GM18517 (cell line): ENCODE measurements around the gene SRGAP2.
A peak's percentile ranks its signal among the peaks of the same experiment; 100 is the strongest.
"Not testable (repeated sequence)": the region's sequence is repeated elsewhere in the genome, so short reads cannot be mapped to it uniquely, and the experiment has no call there.

Experiments used
- ATAC-seq: cut with Tn5 transposase; IDR thresholded peaks from one replicate; pipeline ENCODE4 v1.9.1; 2021; ENCODE audit warnings: mild to moderate bottlenecking, moderate library complexity; ENCODE audit not compliant: unreplicated experiment

The SRGAP2 gene

DNA sequence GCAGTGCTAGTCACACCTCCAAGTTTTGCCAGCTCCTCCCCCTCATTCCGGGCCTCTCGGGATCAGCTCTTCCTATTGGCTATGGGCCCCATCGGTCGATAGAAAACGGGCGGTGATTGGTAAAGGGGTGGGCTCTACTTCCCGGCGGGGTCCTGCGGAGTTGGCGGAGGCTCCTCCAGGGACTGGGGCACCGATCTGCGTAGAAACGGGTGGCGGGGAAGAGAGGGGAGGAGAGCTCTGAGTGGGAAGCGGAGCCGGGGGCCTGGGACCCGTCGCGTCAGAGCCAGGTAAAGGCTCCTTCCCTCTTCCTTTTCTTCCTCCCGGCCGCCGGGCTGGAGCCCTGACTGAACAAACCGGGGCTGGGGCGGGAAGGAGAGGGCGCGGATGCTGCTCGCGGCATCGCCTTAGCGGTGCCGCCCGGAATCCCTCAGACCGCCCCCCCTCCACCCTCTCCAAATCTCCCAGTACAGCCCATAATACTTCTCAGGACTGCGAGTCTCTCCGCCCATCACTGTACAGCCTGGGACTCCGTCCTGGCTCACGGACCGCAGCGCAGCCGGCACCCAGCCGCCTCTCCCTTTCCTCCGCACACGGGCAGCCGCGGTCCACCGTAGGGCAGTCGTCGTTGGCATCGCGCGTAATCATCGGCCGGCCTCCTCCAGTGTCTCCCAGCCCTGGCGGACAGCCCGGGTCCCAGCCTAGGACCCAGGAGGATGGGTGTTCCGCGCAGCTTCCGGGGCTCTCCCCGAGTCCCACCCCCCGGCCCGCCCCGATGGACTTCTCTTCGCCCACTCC, at the start of gene SRGAP2:
Gene SRGAP2, plus strand, starts transcription at position 178 of the 795 bp plus-strand sequence. CDS start 2,430 bp downstream, outside the sequence.
- not testable (repeated sequence) for ATAC-seq

GRCh38 chr1:206167350-206168029, 35.9 kb upstream of the SRGAP2 start:
- ATAC-seq: not testable (repeated sequence)

GRCh38 chr1:206169794-206170193, 33.5 kb upstream of the SRGAP2 start:
- ATAC-seq: not testable (repeated sequence)

- ATAC-seq: not testable (repeated sequence)
These were observed 30.1 kb upstream of the SRGAP2 start for GRCh38 chr1:206173110-206173719.

DNA sequence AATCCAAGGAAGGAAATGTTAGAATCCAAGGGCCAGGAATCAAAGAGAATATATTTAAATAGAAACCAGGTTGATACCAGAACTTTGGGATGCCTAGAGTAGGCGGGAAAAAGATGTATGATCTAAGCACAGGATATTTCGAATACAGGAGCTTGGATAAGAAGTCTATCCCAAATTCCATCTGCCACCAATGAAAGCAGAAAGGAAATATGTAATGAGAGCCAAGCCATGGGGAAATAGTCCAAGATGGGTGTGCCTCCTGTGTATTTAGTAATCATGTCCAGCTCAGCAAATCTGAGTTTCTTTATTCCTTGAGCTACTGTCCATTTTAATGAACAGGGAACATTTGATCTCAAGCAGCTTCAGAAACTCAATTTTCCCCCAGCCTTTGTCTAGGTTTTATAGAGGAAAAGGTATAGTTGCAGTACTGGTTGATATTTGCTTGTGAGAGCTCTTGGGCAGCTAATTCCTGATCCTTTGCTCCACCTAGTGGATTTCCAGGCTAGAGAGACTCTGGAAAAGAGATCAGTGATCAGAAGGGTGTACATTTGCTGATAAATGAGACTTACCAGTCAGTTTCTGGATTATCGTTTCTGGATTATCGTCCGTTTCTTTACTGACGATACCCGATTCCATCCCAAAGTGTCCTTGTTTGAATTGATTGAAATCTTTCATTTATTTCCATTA, 29.0 kb upstream of the SRGAP2 start:
- ATAC-seq: not testable (repeated sequence)

GRCh38 chr1:206175459-206176113, 27.8 kb upstream of the SRGAP2 start:
- not testable (repeated sequence) for ATAC-seq

DNA sequence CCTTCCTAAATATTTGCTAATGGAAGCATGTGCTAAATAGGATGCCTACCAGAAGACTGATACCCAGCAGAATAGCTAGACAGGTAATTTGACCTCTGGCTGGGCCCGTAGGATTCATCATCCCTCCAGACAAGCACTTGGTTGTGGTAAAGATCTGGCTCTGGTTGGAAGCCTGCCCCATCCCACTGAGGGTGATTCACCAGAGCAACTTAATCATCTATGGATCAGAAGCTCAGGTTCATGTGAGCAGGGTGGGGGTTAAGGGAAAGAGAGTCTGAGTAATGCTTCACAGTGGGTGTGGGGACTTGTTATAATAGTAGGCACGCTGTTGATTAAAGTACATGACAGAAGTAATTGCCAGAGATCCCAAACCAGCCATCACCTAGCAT, 27.2 kb upstream of the SRGAP2 start:
- not testable (repeated sequence) for ATAC-seq

DNA sequence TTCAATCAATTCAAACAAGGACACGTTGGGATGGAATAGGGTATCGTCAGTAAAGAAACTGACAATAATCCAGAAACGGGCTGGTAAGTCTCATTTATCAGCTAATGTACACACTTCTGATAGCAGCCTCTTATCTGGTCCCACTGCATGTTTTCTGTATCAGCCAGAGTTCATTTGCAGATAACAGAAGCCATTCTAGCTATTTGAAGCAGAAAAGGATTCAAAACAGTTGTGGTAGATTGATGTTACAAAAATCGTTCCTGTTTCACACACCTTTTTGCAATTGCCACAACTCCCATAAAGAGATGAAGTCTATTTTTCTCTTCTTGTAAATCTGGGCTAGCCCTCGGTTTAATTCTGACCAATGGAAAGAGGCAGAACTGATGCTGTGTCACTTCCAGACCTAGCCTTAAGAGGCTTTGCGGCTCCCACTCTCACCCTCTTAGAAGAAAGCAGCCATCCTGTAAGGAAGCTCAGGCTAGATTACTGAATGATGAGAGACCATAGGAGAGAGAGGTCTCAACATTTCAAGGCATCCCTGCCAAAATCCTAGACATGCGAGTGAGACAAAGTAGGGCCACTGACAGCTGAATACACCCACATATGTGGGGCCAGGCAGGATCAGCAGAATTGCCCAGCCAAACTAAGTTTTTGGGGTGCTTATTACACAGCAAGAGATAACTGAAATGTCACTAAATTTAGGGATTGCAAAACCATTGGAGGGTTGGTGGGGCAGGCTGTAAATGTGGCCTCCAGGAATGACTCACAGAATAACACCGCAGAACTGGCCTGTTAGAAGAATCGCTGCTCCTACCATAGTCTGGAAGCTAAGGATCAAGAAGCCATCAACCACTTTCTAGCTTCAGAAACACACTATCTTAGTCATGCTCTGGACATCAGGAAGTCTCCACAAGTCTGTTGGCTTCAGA, 25.0 kb upstream of the SRGAP2 start:
- not testable (repeated sequence) for ATAC-seq

GRCh38 chr1:206179666-206180065, 23.7 kb upstream of the SRGAP2 start:
- not testable (repeated sequence) for ATAC-seq

DNA sequence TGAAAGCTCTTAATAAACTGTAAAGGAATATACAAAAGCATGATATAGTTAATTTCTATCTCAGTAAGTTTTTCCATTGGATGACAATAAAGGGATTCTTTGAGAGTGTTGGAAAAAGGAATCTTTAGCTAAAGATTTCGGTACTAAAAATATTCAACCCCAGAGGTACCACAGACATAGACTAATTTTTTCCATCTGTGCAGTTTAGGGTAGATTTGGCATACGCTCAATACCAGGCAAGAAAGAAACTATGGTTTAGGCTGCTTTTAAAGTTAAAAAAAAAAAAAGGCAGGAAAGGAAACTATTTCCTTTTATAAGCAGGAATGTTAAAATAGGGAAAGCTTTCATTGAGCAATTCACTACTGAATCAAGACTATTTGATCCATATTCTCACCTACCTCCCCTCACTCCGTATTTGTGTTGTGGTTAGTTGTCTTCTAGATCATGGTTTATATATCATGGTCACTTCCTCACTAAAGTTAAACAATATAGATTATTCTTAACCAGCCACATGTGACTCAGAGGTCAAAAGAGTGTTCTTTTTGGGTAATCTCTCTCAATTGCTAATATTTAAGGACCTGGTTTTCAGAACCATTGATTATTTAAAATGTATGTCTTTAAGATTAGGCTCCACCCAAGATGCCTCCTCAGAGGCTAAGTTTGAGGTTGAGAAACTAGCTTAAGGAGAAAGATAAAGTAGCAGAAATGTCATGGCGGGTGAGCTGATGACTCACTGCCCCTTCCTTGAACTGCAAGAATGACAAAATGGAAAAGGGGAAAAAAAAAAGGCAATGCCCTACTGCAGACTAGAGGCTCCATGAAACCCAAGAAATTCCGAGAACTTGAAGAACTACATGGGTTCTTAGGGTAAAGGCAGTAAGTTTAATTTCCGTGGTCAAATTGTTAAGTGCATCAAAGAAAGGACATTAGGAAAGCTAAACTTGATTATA, 20.7 kb upstream of the SRGAP2 start:
- not testable (repeated sequence) for ATAC-seq

DNA sequence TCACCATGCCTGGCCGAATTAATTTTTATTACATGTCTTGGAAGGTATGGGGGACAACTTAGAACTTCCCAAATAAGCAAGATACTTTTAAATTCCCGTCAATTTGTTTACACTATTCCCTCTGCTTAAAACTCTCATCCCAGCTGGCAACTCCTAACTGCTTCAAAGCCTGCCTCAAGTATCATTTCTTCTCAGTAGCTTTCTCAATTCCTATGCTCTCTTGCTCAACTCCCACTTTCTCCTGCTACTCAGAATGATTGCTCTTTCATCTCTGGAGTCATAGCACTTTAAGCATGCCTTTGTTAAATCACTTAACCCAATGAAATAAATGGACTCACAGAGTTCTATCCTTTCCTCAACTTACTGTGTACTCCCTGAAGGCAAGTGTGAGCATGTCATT, 19.6 kb upstream of the SRGAP2 start:
- not testable (repeated sequence) for ATAC-seq

GRCh38 chr1:206185778-206186177, 17.6 kb upstream of the SRGAP2 start:
- not testable (repeated sequence) for ATAC-seq

DNA sequence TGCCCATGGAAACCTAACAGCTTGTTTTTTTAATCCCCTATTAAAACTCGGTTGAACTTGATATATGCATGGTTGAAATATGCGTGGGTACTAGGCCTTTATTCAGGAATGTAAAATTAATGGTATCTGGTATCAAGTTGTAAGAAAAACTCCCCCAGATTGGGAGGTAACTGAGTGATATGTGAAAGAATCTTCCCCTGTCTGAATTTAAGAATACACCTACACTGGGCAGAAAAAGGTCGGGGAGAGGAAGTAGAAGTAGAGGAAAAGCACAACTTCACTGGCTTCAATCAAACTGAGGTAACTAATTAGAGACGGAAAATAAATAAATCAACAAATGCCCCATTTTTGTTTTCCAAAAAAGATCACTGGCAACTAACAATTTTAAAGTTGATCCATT, 16.5 kb upstream of the SRGAP2 start:
- ATAC-seq: not testable (repeated sequence)

DNA sequence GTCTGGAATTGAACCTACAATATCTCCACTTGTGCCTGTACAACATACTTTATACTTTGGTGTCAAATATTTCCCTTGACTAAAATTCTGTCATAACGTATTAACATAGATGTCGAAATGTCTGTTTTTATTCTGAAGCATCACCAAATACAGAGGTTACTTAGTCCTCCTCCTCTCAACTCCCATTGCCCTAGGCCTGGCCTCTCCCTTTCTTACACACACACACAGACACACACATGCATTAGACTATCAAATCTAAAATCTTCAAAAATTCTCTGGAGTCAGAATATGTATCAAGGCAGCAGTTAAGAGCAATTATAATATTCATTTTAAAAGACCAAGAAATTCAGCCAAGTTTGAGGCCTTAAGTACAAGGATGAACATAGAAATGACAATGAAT, 8.2 kb upstream of the SRGAP2 start:
- ATAC-seq: not testable (repeated sequence)

- not testable (repeated sequence) for ATAC-seq
These were observed 6.5 kb upstream of the SRGAP2 start for GRCh38 chr1:206196748-206197424.

DNA sequence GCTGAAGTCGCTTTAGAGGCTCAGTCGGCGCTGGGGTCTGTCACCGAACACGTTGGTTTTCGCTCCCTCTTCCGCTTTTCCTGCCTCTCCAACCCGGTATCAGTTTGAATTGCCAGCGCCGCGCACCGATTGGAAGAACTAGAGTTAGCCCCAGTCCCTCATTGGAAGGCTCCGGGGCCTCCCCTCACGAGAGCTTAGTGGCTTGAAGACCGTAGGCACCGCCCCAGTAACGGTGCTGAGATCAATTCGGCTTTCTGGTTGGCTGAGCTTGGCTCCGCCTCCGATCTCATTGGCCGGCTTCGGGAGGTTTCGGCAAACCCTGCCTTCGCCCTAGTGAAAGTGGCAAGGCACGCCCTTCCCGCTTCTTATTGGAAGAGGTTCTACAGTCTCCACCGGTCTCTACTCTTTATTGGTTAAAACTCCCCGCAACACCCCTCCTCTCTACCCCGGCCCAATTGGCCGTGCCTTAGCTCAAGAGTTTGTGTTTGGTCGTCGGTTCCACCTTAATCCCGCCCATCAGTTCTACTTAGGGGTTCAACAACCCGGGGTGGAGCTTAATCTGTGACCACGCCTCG, 465 bp upstream of the SRGAP2 start, which contains the start of gene FAM72A:
Gene FAM72A, minus strand, starts transcription at position 51 of the 575 bp plus-strand sequence. CDS start 814 bp downstream, outside the sequence.
- peak; percentile 86 for ATAC-seq

GRCh38 chr1:206204159-206204511, 794 bp downstream of the SRGAP2 start:
- not testable (repeated sequence) for ATAC-seq
